ENCODE measurements around the gene GALNT15.

GALNT15 gene

GRCh38 chr3:16192176-16192811, 17.8 kb downstream of the GALNT15 start:
- H4K20me1 ChIP-seq (ENCODE audit: insufficient read depth, low read length) = no peaks in the 10 kb centered on the region
- peaks cover 3% of the 10 kb centered on the region; the same call in 1 of the 2 replicates for H3K27me3 ChIP-seq (ENCODE audit: insufficient read depth, low read length)
- H3K4me2 ChIP-seq (ENCODE audit: low read length) = no peak overlapping the region
- H3K36me3 ChIP-seq (ENCODE audit: insufficient read depth, low read length) = no peaks in the 10 kb centered on the region
- no peaks in the 10 kb centered on the region for H3F3A ChIP-seq (ENCODE audit: insufficient read depth, low read length)
- H3K9ac ChIP-seq (ENCODE audit: low read length) = no peak overlapping the region
- H3K27ac ChIP-seq (ENCODE audit: low read depth, low read length, poor library complexity, severe bottlenecking) = no peak overlapping the region
- no peaks in the 10 kb centered on the region for H3K9me3 ChIP-seq (ENCODE audit: low read length)
- H2AFZ ChIP-seq (ENCODE audit: low read length) = no peak overlapping the region
- H3K79me2 ChIP-seq (ENCODE audit: insufficient read depth, low read length) = no peaks in the 10 kb centered on the region
- H3K9me2 ChIP-seq (ENCODE audit: low read depth, low read length) = no peaks in the 10 kb centered on the region
- no peaks in the 10 kb centered on the region for H3K4me1 ChIP-seq (ENCODE audit: insufficient read depth, low read length, severe bottlenecking)
- no peak for TF ChIP-seq EZH2 (IDR thresholded peaks at IDR 0.05; ENCODE audit: borderline replicate concordance, low read length)
- H3K4me3 ChIP-seq (ENCODE audit: low read depth, low read length, poor library complexity, severe bottlenecking) = no peak overlapping the region

- no peaks in the 10 kb centered on the region for H3K36me3 ChIP-seq (ENCODE audit: insufficient read depth, low read length)
- no peaks in the 10 kb centered on the region for H3K9me3 ChIP-seq (ENCODE audit: low read length)
- TF ChIP-seq EZH2 (IDR thresholded peaks at IDR 0.05; ENCODE audit: borderline replicate concordance, low read length) (no peak), CTCF (IDR thresholded peaks at IDR 0.05; ENCODE audit: low read length) (no peak)
- H3K4me3 ChIP-seq (ENCODE audit: low read depth, low read length, poor library complexity, severe bottlenecking) = no peak overlapping the region
- no peak overlapping the region for H3K27ac ChIP-seq (ENCODE audit: low read depth, low read length, poor library complexity, severe bottlenecking)
- H3K4me2 ChIP-seq (ENCODE audit: low read length) = no peak overlapping the region
- H3K27me3 ChIP-seq (ENCODE audit: insufficient read depth, low read length) = no peaks in the 10 kb centered on the region
- no peaks in the 10 kb centered on the region for H4K20me1 ChIP-seq (ENCODE audit: insufficient read depth, low read length)
- no peaks in the 10 kb centered on the region for H3F3A ChIP-seq (ENCODE audit: insufficient read depth, low read length)
- H3K79me2 ChIP-seq (ENCODE audit: insufficient read depth, low read length) = no peaks in the 10 kb centered on the region
- H3K9ac ChIP-seq (ENCODE audit: low read length) = no peak overlapping the region
- no peaks in the 10 kb centered on the region for H3K4me1 ChIP-seq (ENCODE audit: insufficient read depth, low read length, severe bottlenecking)
- H2AFZ ChIP-seq (ENCODE audit: low read length) = no peak overlapping the region
- no peaks in the 10 kb centered on the region for H3K9me2 ChIP-seq (ENCODE audit: low read depth, low read length)
Measured at GRCh38 chr3:16198427-16198826, 23.9 kb downstream of the GALNT15 start.

GRCh38 chr3:16199769-16200168, 25.3 kb downstream of the GALNT15 start:
- Histone ChIP-seq H3K36me3 (ENCODE audit: insufficient read depth, low read length) (no peaks in the 10 kb centered on the region), H3K4me2 (ENCODE audit: low read length) (no peak overlapping the region), H3K27me3 (ENCODE audit: insufficient read depth, low read length) (no peaks in the 10 kb centered on the region), H2AFZ (ENCODE audit: low read length) (no peak overlapping the region), H3F3A (ENCODE audit: insufficient read depth, low read length) (no peaks in the 10 kb centered on the region), H3K9ac (ENCODE audit: low read length) (no peak overlapping the region), H3K27ac (ENCODE audit: low read depth, low read length, poor library complexity, severe bottlenecking) (no peak overlapping the region), H3K9me3 (ENCODE audit: low read length) (no peaks in the 10 kb centered on the region), H3K9me2 (ENCODE audit: low read depth, low read length) (no peaks in the 10 kb centered on the region), H4K20me1 (ENCODE audit: insufficient read depth, low read length) (no peaks in the 10 kb centered on the region), H3K4me1 (ENCODE audit: insufficient read depth, low read length, severe bottlenecking) (no peaks in the 10 kb centered on the region), H3K4me3 (ENCODE audit: low read depth, low read length, poor library complexity, severe bottlenecking) (no peak overlapping the region), H3K79me2 (ENCODE audit: insufficient read depth, low read length) (no peaks in the 10 kb centered on the region)
- TF ChIP-seq EZH2 (IDR thresholded peaks at IDR 0.05; ENCODE audit: borderline replicate concordance, low read length) (no peak), CTCF (IDR thresholded peaks at IDR 0.05; ENCODE audit: low read length) (no peak)

- H3K4me3 ChIP-seq (ENCODE audit: low read depth, low read length, poor library complexity, severe bottlenecking) = no peak overlapping the region
- H3K9ac ChIP-seq (ENCODE audit: low read length) = no peak overlapping the region
- H3K4me2 ChIP-seq (ENCODE audit: low read length) = no peak overlapping the region
- H3K27me3 ChIP-seq (ENCODE audit: insufficient read depth, low read length) = no peaks in the 10 kb centered on the region
- no peak overlapping the region for H3K27ac ChIP-seq (ENCODE audit: low read depth, low read length, poor library complexity, severe bottlenecking)
- no peaks in the 10 kb centered on the region for H3F3A ChIP-seq (ENCODE audit: insufficient read depth, low read length)
- H3K36me3 ChIP-seq (ENCODE audit: insufficient read depth, low read length) = no peaks in the 10 kb centered on the region
- no peaks in the 10 kb centered on the region for H3K9me3 ChIP-seq (ENCODE audit: low read length)
- TF ChIP-seq CTCF (IDR thresholded peaks at IDR 0.05; ENCODE audit: low read length) = no peak
- no peak for TF ChIP-seq EZH2 (IDR thresholded peaks at IDR 0.05; ENCODE audit: borderline replicate concordance, low read length)
- no peaks in the 10 kb centered on the region for H3K4me1 ChIP-seq (ENCODE audit: insufficient read depth, low read length, severe bottlenecking)
- H3K9me2 ChIP-seq (ENCODE audit: low read depth, low read length) = no peaks in the 10 kb centered on the region
- no peaks in the 10 kb centered on the region for H4K20me1 ChIP-seq (ENCODE audit: insufficient read depth, low read length)
- no peaks in the 10 kb centered on the region for H3K79me2 ChIP-seq (ENCODE audit: insufficient read depth, low read length)
- H2AFZ ChIP-seq (ENCODE audit: low read length) = no peak overlapping the region
Measured at GRCh38 chr3:16200411-16200810, 25.9 kb downstream of the GALNT15 start.
